B cell (primary cell): ENCODE results near the gene TRPC6. TPM values are rescaled to one million over a fixed set of nuclear protein-coding genes. Genes with fewer than 3 reads are reported as not detected.

Experiments used
- ATAC-seq: fragments of 200-7000 bp; cut with Tn5 transposase; one replicate; pipeline ENCODE4 v1.10.0; 2021; ENCODE audit warnings: low read depth, mild to moderate bottlenecking, moderate number of reproducible peaks, moderate library complexity
- CTCF ChIA-PET: fragments of 350-600 bp; sonication (Branson Sonifier 250); formaldehyde crosslinking; loops from one replicate; lab custom pipeline; 2021; ENCODE audit warnings: antibody characterized with exemption, inconsistent platforms; lab: Charles Lee
- POLR2A ChIA-PET: fragments of 350-600 bp; sonication (Branson Sonifier 250); formaldehyde crosslinking; loops from one replicate; lab custom pipeline; 2021; ENCODE audit warnings: antibody characterized with exemption; lab: Charles Lee
- DNase-seq: peaks from one replicate; pipeline ENCODE4 v3.0.0; 2013
- H2AFZ ChIP-seq: 2 replicates; pipeline ENCODE4 v1.6.1; 2012; ENCODE audit warnings: mild to moderate bottlenecking, low read depth, low read length; ENCODE audit not compliant: insufficient read depth, poor library complexity, severe bottlenecking
- H3K27ac ChIP-seq, 2 donors: 1 replicate in 1 of 2; 2 replicates in 1 of 2; pipeline ENCODE4 v1.5.1; 2012 to 2013; ENCODE audit warnings: low read length in 2 of 2, mild to moderate bottlenecking in 2 of 2, moderate library complexity in 1 of 2
- H3K27me3 ChIP-seq, 4 experiments: fragments of 200-600 bp in 1 of 4; sonication (generic) in 1 of 4; replicated peaks in 1 of 4; 1 replicate in 2 of 4; 2 replicates in 2 of 4; pipeline versions ENCODE4 v1.6.1 to v1.7.0; 2013 to 2016; ENCODE audit warnings: low read length in 3 of 4, mild to moderate bottlenecking in 2 of 4, mixed read lengths in 1 of 4, moderate library complexity in 1 of 4; ENCODE audit not compliant: insufficient read depth in 4 of 4, control insufficient read depth in 3 of 4; ENCODE audit errors: control extremely low read depth in 1 of 4
- H3K36me3 ChIP-seq, 2 experiments: replicated peaks in 1 of 2; 1 replicate in 1 of 2; 2 replicates in 1 of 2; pipeline versions ENCODE4 v1.6.1 to v1.7.1; 2013; ENCODE audit warnings: low read length in 1 of 2; ENCODE audit not compliant: insufficient read depth in 2 of 2, control insufficient read depth in 1 of 2; ENCODE audit errors: control extremely low read depth in 1 of 2, extremely low read depth in 1 of 2
- H3K4me1 ChIP-seq, 2 donors: fragments of 200-600 bp in 1 of 2; sonication (generic) in 1 of 2; 1 replicate in 1 of 2; 2 replicates in 1 of 2; pipeline versions ENCODE4 v1.5.1 to v1.6.1; 2013 to 2017; ENCODE audit warnings: low read length in 2 of 2; ENCODE audit not compliant: control insufficient read depth in 2 of 2, insufficient read depth in 2 of 2
- H3K4me2 ChIP-seq: replicated peaks from 2 replicates; pipeline ENCODE3; 2012; ENCODE audit warnings: mild to moderate bottlenecking, low read depth, low read length; ENCODE audit not compliant: poor library complexity, severe bottlenecking
- H3K4me3 ChIP-seq, 5 experiments: fragments of 200-600 bp in 1 of 5; sonication (generic) in 1 of 5; 1 replicate in 3 of 5; 2 replicates in 2 of 5; pipeline versions ENCODE4 v1.5.1 to v1.7.0; 2011 to 2016; ENCODE audit warnings: low read length in 4 of 5, mild to moderate bottlenecking in 4 of 5, low read depth in 2 of 5, control low read depth in 1 of 5, moderate library complexity in 1 of 5; ENCODE audit not compliant: insufficient read depth in 1 of 5; ENCODE audit errors: control extremely low read depth in 1 of 5, extremely low read depth in 1 of 5
- H3K79me2 ChIP-seq: fragments of 200-600 bp; sonication (generic); one replicate; pipeline ENCODE4 v1.6.0; 2016; ENCODE audit warnings: low read length; ENCODE audit not compliant: control insufficient read depth, insufficient read depth
- H3K9ac ChIP-seq: fragments of 200-600 bp; sonication (generic); 2 replicates; pipeline ENCODE4 v1.6.1; 2017; ENCODE audit warnings: mild to moderate bottlenecking, low read length, moderate library complexity
- H3K9me3 ChIP-seq, 3 donors: one replicate each; pipeline versions ENCODE4 v1.6.1 to v1.7.1; 2013; ENCODE audit warnings: low read length in 2 of 3; ENCODE audit not compliant: control insufficient read depth in 2 of 3, insufficient read depth in 1 of 3; ENCODE audit errors: control extremely low read depth in 1 of 3
- H4K20me1 ChIP-seq: 2 replicates; pipeline ENCODE4 v1.6.0; 2012; ENCODE audit warnings: mild to moderate bottlenecking, low read length; ENCODE audit not compliant: insufficient read depth, control insufficient read depth, poor library complexity, severe bottlenecking
- H3K27ac Mint-ChIP-seq: one replicate; pipeline ENCODE4 v1.8.0; 2021; ENCODE audit warnings: mixed read lengths
- H3K27me3 Mint-ChIP-seq: one replicate; pipeline ENCODE4 v1.8.0; 2021; ENCODE audit warnings: mixed read lengths
- H3K4me1 Mint-ChIP-seq: one replicate; pipeline ENCODE4 v1.8.0; 2021; ENCODE audit warnings: mixed read lengths
- H3K4me3 Mint-ChIP-seq: one replicate; pipeline ENCODE4 v1.8.0; 2021; ENCODE audit warnings: mixed read lengths
- H3K9me3 Mint-ChIP-seq: one replicate; pipeline ENCODE4 v1.8.0; 2022; ENCODE audit warnings: mixed read lengths; ENCODE audit not compliant: insufficient read depth
- EZH2 ChIP-seq: IDR thresholded peaks from 2 replicates; pipeline ENCODE4 v1.6.1; 2012; ENCODE audit warnings: borderline replicate concordance, low read depth, mild to moderate bottlenecking, moderate library complexity, low read length; ENCODE audit not compliant: insufficient read depth, poor library complexity, severe bottlenecking
- WGBS: methylation state at CpG from one replicate; pipeline ENCODE4 v1.1.5; 2013; ENCODE audit warnings: missing lambda C conversion rate; ENCODE audit not compliant: insufficient coverage; 5-methylcytosine and 5-hydroxymethylcytosine counted together
- intact Hi-C: fragments of 100-400 bp; cut with micrococcal nuclease; formaldehyde crosslinking; loops from one replicate; pipeline ENCODE4 v1.10.0; 2022
- polyA plus RNA-seq: library from polyadenylated mRNA; depleted of rRNA; stranded (reverse); fragments of >200 nt; gene quantifications from 2 replicates; pipeline ENCODE4 v1.2.3, GENCODE V29; 2012
- total RNA-seq, 2 donors: library from RNA; stranded (reverse); fragments of 120-200 nt in 1 of 2; gene quantifications; 1 replicate in 1 of 2; 2 replicates in 1 of 2; pipeline versions ENCODE4 v1.2.3 to v1.2.4, GENCODE V29; 2013 to 2022
- TF ChIP-seq, protein P1 (sequence below): fragments of 200-600 bp; IDR thresholded peaks from one replicate; pipeline ENCODE4 v1.8.0; 2022; ENCODE audit warnings: antibody characterized with exemption, mild to moderate bottlenecking

Gene TRPC6
- total and polyA plus RNA-seq, 2 donors (not counting 1 experiment from before 2014, with no cell fraction given): 0.01 TPM; not detected in 1

- ChIA-PET CTCF (no interaction called here), POLR2A (no interaction called here)
- Histone ChIP-seq H3K4me1 (peaks cover 0 to 4% of the 10 kb centered on the region in 2 donors), H3K9me3 (peaks cover 0 to 19% (median 0%) of the 10 kb centered on the region in 3 donors), H3K79me2 (no peaks in the 10 kb centered on the region), H3K27me3 (peaks cover 0 to 23% (median 4%) of the 10 kb centered on the region in 4 experiments), H3K4me2 (no peak overlapping the region), H3K4me3 (no peak overlapping the region), H3K9ac (no peak overlapping the region), H3K27ac (no peak overlapping the region), H3K36me3 (no peaks in the 10 kb centered on the region), H2AFZ (no peak overlapping the region), H4K20me1 (no peaks in the 10 kb centered on the region)
- H3K27me3 Mint-ChIP-seq: peaks cover 17% of the 10 kb centered on the region
- no peak overlapping the region for H3K27ac Mint-ChIP-seq
- no peaks in the 10 kb centered on the region for H3K9me3 Mint-ChIP-seq
- H3K4me1 Mint-ChIP-seq: no peaks in the 10 kb centered on the region
- H3K4me3 Mint-ChIP-seq: no peak overlapping the region
- ATAC-seq (no peak), DNase-seq (no peak)
- WGBS: 96% methylated on average over 3 of the region's 5 CpGs
- intact Hi-C loops: no loop called here
- TF ChIP-seq, protein P1, sequence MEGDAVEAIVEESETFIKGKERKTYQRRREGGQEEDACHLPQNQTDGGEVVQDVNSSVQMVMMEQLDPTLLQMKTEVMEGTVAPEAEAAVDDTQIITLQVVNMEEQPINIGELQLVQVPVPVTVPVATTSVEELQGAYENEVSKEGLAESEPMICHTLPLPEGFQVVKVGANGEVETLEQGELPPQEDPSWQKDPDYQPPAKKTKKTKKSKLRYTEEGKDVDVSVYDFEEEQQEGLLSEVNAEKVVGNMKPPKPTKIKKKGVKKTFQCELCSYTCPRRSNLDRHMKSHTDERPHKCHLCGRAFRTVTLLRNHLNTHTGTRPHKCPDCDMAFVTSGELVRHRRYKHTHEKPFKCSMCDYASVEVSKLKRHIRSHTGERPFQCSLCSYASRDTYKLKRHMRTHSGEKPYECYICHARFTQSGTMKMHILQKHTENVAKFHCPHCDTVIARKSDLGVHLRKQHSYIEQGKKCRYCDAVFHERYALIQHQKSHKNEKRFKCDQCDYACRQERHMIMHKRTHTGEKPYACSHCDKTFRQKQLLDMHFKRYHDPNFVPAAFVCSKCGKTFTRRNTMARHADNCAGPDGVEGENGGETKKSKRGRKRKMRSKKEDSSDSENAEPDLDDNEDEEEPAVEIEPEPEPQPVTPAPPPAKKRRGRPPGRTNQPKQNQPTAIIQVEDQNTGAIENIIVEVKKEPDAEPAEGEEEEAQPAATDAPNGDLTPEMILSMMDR: no peak
- no peak for TF ChIP-seq EZH2
Measured at GRCh38 chr11:101586965-101587364, 3.2 kb upstream of the TRPC6 start.

DNA sequence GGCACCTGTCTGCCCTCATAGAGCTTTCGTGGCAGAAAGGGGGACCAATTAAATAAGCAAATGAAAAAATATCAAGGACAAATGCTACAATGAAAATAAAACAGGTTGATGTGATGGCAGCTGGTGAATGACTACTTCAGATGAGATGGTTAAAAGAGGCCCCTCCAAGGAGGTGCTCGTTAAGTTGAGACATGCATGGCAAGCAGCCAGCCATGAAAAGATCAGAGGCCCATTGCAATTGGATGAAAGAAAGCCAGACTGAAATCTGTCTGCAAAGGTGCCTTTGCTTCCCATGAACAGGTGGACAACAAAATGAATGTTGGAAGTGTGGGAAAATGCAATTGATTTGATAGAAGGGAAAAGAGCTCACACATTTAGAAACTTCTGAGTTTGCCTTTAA is 848 bp upstream of the TRPC6 start:
- H3K4me1 ChIP-seq: peaks cover 0 to 4% of the 10 kb centered on the region in 2 donors
- no peak for DNase-seq
- H2AFZ ChIP-seq: no peak overlapping the region
- no peak overlapping the region for H3K4me2 ChIP-seq
- no peaks in the 10 kb centered on the region for H3K4me1 Mint-ChIP-seq
- no peaks in the 10 kb centered on the region for H3K79me2 ChIP-seq
- peaks cover 22% of the 10 kb centered on the region for H3K27me3 Mint-ChIP-seq
- WGBS: 62% methylated on average over 1 of the region's 2 CpGs
- H3K27me3 ChIP-seq: peaks cover 0 to 26% (median 7%) of the 10 kb centered on the region in 4 experiments
- H3K4me3 Mint-ChIP-seq: no peak overlapping the region
- H3K36me3 ChIP-seq: no peaks in the 10 kb centered on the region
- no peaks in the 10 kb centered on the region for H4K20me1 ChIP-seq
- TF ChIP-seq, protein P1: no peak
- no peak for TF ChIP-seq EZH2
- H3K9me3 Mint-ChIP-seq: peaks cover 2% of the 10 kb centered on the region
- ChIA-PET CTCF (no interaction called here), POLR2A (no interaction called here)
- no peak overlapping the region for H3K4me3 ChIP-seq
- no peak overlapping the region for H3K27ac ChIP-seq
- no peak for ATAC-seq
- H3K9me3 ChIP-seq: peaks cover 0 to 19% (median 0%) of the 10 kb centered on the region in 3 donors
- intact Hi-C loops: no loop called here
- no peak overlapping the region for H3K27ac Mint-ChIP-seq
- no peak overlapping the region for H3K9ac ChIP-seq
